HepG2 (cell line): ENCODE results near the gene C12orf56.

ENCODE experiments used
- AGO2 ChIP-seq: fragments of 200-400 bp; formaldehyde crosslinking; optimal IDR thresholded peaks from 2 replicates; pipeline ENCODE3; 2017; ENCODE audit warnings: mild to moderate bottlenecking, low read depth, low read length, moderate library complexity
- ARID5B ChIP-seq: IDR thresholded peaks from 2 replicates; pipeline ENCODE4 v1.4.0; 2020; ENCODE audit warnings: mild to moderate bottlenecking, missing genetic modification reagents
- NFYB ChIP-seq: sonication (generic); formaldehyde crosslinking; IDR thresholded peaks from 2 replicates; pipeline ENCODE4 v1.4.0; 2020; ENCODE audit warnings: missing genetic modification reagents
- ZFP36 ChIP-seq: fragments of 150-350 bp; IDR thresholded peaks from 2 replicates; pipeline ENCODE4 v1.6.1; 2018; ENCODE audit warnings: borderline replicate concordance, low read length, low read depth; ENCODE audit not compliant: partially characterized antibody
- ZSCAN29 ChIP-seq: sonication (generic); formaldehyde crosslinking; conservative IDR thresholded peaks from 2 replicates; pipeline ENCODE4 v1.4.0; 2020; ENCODE audit warnings: mild to moderate bottlenecking, missing genetic modification reagents

- no peak for TF ChIP-seq ARID5B (CRISPR knock-in tag)
- no peak for TF ChIP-seq NFYB (CRISPR knock-in tag)
- TF ChIP-seq ZFP36, result no peak
- TF ChIP-seq AGO2, result no peak
- TF ChIP-seq ZSCAN29 (CRISPR knock-in tag), result no peak
Observed at GRCh38 chr12:64402181-64402580, 11.6 kb upstream of the C12orf56 start.
